Stimulated activated memory B cell treated with anti-CD40 and anti-IgM and Interleukin-4, amounts not matched to agents 10 μg/mL and 1 μg/mL and 100 μg/mL, for 72 hours (primary cell): ENCODE results near the gene CXCL17.

Experiments
- ATAC-seq: fragments of 150-1000 bp; cut with Tn5 transposase; 2 replicates; pipeline ENCODE4 v1.10.0; 2021
- H3K27ac Mint-ChIP-seq: one replicate; pipeline ENCODE4 v1.8.0; 2022; ENCODE audit warnings: mild to moderate bottlenecking, mixed read lengths
- H3K27me3 Mint-ChIP-seq: one replicate; pipeline ENCODE4 v1.8.0; 2022; ENCODE audit warnings: mixed read lengths
- H3K36me3 Mint-ChIP-seq: one replicate; pipeline ENCODE4 v1.8.0; 2022; ENCODE audit warnings: mixed read lengths
- H3K4me1 Mint-ChIP-seq: one replicate; pipeline ENCODE4 v1.8.0; 2022; ENCODE audit warnings: mixed read lengths
- H3K4me3 Mint-ChIP-seq: one replicate; pipeline ENCODE4 v1.8.0; 2022; ENCODE audit warnings: mild to moderate bottlenecking, moderate library complexity, mixed read lengths
- H3K9me3 Mint-ChIP-seq: one replicate; pipeline ENCODE4 v1.8.0; 2022; ENCODE audit warnings: mixed read lengths

The CXCL17 gene

GRCh38 chr19:42445948-42446347, 3.2 kb upstream of the CXCL17 start:
- no peak for ATAC-seq
- H3K4me3 Mint-ChIP-seq, result no peak overlapping the region

GRCh38 chr19:42443944-42444398, 1.2 kb upstream of the CXCL17 start:
- Mint-ChIP-seq H3K36me3 (no peaks in the 10 kb centered on the region), H3K27me3 (no peaks in the 10 kb centered on the region), H3K9me3 (no peaks in the 10 kb centered on the region), H3K4me3 (no peak overlapping the region), H3K4me1 (peaks cover 12% of the 10 kb centered on the region), H3K27ac (no peak overlapping the region)
- no peak for ATAC-seq

More at GRCh38 chr19:42445948-42446347, 3.2 kb upstream of the CXCL17 start:
- H3K4me1 Mint-ChIP-seq, result peaks cover 5% of the 10 kb centered on the region
- no peaks in the 10 kb centered on the region for H3K27me3 Mint-ChIP-seq
- H3K27ac Mint-ChIP-seq, result no peak overlapping the region
- no peaks in the 10 kb centered on the region for H3K9me3 Mint-ChIP-seq
- no peaks in the 10 kb centered on the region for H3K36me3 Mint-ChIP-seq

GRCh38 chr19:42441049-42441445, 1.7 kb downstream of the CXCL17 start:
- no peak overlapping the region for H3K4me3 Mint-ChIP-seq
- H3K27ac Mint-ChIP-seq, result no peak overlapping the region
- no peaks in the 10 kb centered on the region for H3K9me3 Mint-ChIP-seq
- no peak for ATAC-seq
- peaks cover 19% of the 10 kb centered on the region for H3K4me1 Mint-ChIP-seq
- H3K27me3 Mint-ChIP-seq, result no peaks in the 10 kb centered on the region
- no peaks in the 10 kb centered on the region for H3K36me3 Mint-ChIP-seq

GRCh38 chr19:42440357-42441048, 2.2 kb downstream of the CXCL17 start:
- Mint-ChIP-seq H3K9me3 (no peaks in the 10 kb centered on the region), H3K36me3 (no peaks in the 10 kb centered on the region), H3K4me1 (peaks cover 19% of the 10 kb centered on the region), H3K4me3 (no peak overlapping the region), H3K27ac (no peak overlapping the region), H3K27me3 (no peaks in the 10 kb centered on the region)
- peak; percentile 70 for ATAC-seq

GRCh38 chr19:42436006-42436405, 6.7 kb downstream of the CXCL17 start:
- Mint-ChIP-seq H3K27me3 (no peaks in the 10 kb centered on the region), H3K36me3 (no peaks in the 10 kb centered on the region), H3K4me1 (peaks cover 15% of the 10 kb centered on the region), H3K9me3 (no peaks in the 10 kb centered on the region), H3K4me3 (no peak overlapping the region), H3K27ac (no peak overlapping the region)
- ATAC-seq, result no peak

- no peaks in the 10 kb centered on the region for H3K36me3 Mint-ChIP-seq
- no peak for ATAC-seq
- H3K4me3 Mint-ChIP-seq, result no peak overlapping the region
Measured at GRCh38 chr19:42435316-42435715, 7.4 kb downstream of the CXCL17 start.

GRCh38 chr19:42433503-42434260, 9.1 kb downstream of the CXCL17 start:
- H3K4me1 Mint-ChIP-seq, result peaks cover 6% of the 10 kb centered on the region
- H3K27me3 Mint-ChIP-seq, result no peaks in the 10 kb centered on the region
- H3K4me3 Mint-ChIP-seq, result no peak overlapping the region
- peak overlapping the region; percentile 36 for H3K27ac Mint-ChIP-seq
- no peaks in the 10 kb centered on the region for H3K9me3 Mint-ChIP-seq
- peak; percentile 76 for ATAC-seq
- no peaks in the 10 kb centered on the region for H3K36me3 Mint-ChIP-seq

More at GRCh38 chr19:42435316-42435715, 7.4 kb downstream of the CXCL17 start:
- no peaks in the 10 kb centered on the region for H3K9me3 Mint-ChIP-seq
- peaks cover 8% of the 10 kb centered on the region for H3K4me1 Mint-ChIP-seq
- no peaks in the 10 kb centered on the region for H3K27me3 Mint-ChIP-seq
- no peak overlapping the region for H3K27ac Mint-ChIP-seq

GRCh38 chr19:42431486-42431885, 11.3 kb downstream of the CXCL17 start:
- H3K36me3 Mint-ChIP-seq, result no peaks in the 10 kb centered on the region
- no peaks in the 10 kb centered on the region for H3K9me3 Mint-ChIP-seq
- no peak overlapping the region for H3K4me3 Mint-ChIP-seq
- ATAC-seq, result no peak
- H3K4me1 Mint-ChIP-seq, result no peaks in the 10 kb centered on the region
- H3K27me3 Mint-ChIP-seq, result no peaks in the 10 kb centered on the region
- H3K27ac Mint-ChIP-seq, result no peak overlapping the region

GRCh38 chr19:42428676-42429075, 14.1 kb downstream of the CXCL17 start:
- H3K4me3 Mint-ChIP-seq, result no peak overlapping the region
- ATAC-seq, result no peak
- H3K27me3 Mint-ChIP-seq, result no peaks in the 10 kb centered on the region
- H3K4me1 Mint-ChIP-seq, result peaks cover 11% of the 10 kb centered on the region
- H3K36me3 Mint-ChIP-seq, result no peaks in the 10 kb centered on the region
- no peak overlapping the region for H3K27ac Mint-ChIP-seq
- no peaks in the 10 kb centered on the region for H3K9me3 Mint-ChIP-seq

GRCh38 chr19:42427313-42427712, 15.4 kb downstream of the CXCL17 start, which contains the start of gene LIPE:
TSS of gene LIPE (minus strand) at chr19:42427388. CDS start at chr19:42427149, 239 bp downstream.
- H3K4me3 Mint-ChIP-seq, result no peak within 1 kb of the TSS
- H3K27ac Mint-ChIP-seq, result no peak within 1 kb of the TSS
- H3K4me1 Mint-ChIP-seq, result peaks cover 24% of the 10 kb centered on the region
- ATAC-seq, result no peak
- no peaks in the 10 kb centered on the region for H3K9me3 Mint-ChIP-seq
- H3K27me3 Mint-ChIP-seq, result no peaks in the 10 kb centered on the region
- H3K36me3 Mint-ChIP-seq, result no peaks in the 10 kb centered on the region

GRCh38 chr19:42426643-42427042, 16.1 kb downstream of the CXCL17 start:
- no peak overlapping the region for H3K27ac Mint-ChIP-seq
- no peak for ATAC-seq
- H3K9me3 Mint-ChIP-seq, result no peaks in the 10 kb centered on the region

GRCh38 chr19:42424712-42425131, 18.0 kb downstream of the CXCL17 start:
- peaks cover 6% of the 10 kb centered on the region for H3K36me3 Mint-ChIP-seq
- no peaks in the 10 kb centered on the region for H3K9me3 Mint-ChIP-seq
- H3K4me1 Mint-ChIP-seq, result peaks cover 50% of the 10 kb centered on the region
- ATAC-seq, result no peak
- H3K27me3 Mint-ChIP-seq, result no peaks in the 10 kb centered on the region
- peak overlapping the region; percentile 94 for H3K27ac Mint-ChIP-seq
- H3K4me3 Mint-ChIP-seq, result peak overlapping the region; percentile 97

More at GRCh38 chr19:42426643-42427042, 16.1 kb downstream of the CXCL17 start:
- Mint-ChIP-seq H3K4me1 (peaks cover 31% of the 10 kb centered on the region), H3K27me3 (no peaks in the 10 kb centered on the region), H3K4me3 (no peak overlapping the region), H3K36me3 (no peaks in the 10 kb centered on the region)

- H3K36me3 Mint-ChIP-seq, result peaks cover 6% of the 10 kb centered on the region
- H3K4me1 Mint-ChIP-seq, result peaks cover 54% of the 10 kb centered on the region
- no peak for ATAC-seq
- no peaks in the 10 kb centered on the region for H3K9me3 Mint-ChIP-seq
- H3K27me3 Mint-ChIP-seq, result no peaks in the 10 kb centered on the region
- peak overlapping the region; percentile 94 for H3K27ac Mint-ChIP-seq
- peak overlapping the region; percentile 97 for H3K4me3 Mint-ChIP-seq
Measured at GRCh38 chr19:42424345-42424707, 18.4 kb downstream of the CXCL17 start.

GRCh38 chr19:42423462-42424344, 19.0 kb downstream of the CXCL17 start:
- no peaks in the 10 kb centered on the region for H3K9me3 Mint-ChIP-seq

GRCh38 chr19:42422901-42423461, 19.8 kb downstream of the CXCL17 start:
- Mint-ChIP-seq H3K9me3 (no peaks in the 10 kb centered on the region), H3K27me3 (no peaks in the 10 kb centered on the region), H3K36me3 (peaks cover 6% of the 10 kb centered on the region), H3K4me1 (peaks cover 58% of the 10 kb centered on the region), H3K4me3 (peak overlapping the region; percentile 97), H3K27ac (peak overlapping the region; percentile 94)
- peak; percentile 81 for ATAC-seq

More at GRCh38 chr19:42423462-42424344, 19.0 kb downstream of the CXCL17 start:
- ATAC-seq, result peak; percentile 97
- no peaks in the 10 kb centered on the region for H3K27me3 Mint-ChIP-seq
- H3K27ac Mint-ChIP-seq, result peak overlapping the region; percentile 94
- peaks cover 6% of the 10 kb centered on the region for H3K36me3 Mint-ChIP-seq
- H3K4me1 Mint-ChIP-seq, result peaks cover 58% of the 10 kb centered on the region
- peak overlapping the region; percentile 97 for H3K4me3 Mint-ChIP-seq
